Activated naive CD8-positive, alpha-beta T cell treated with anti-CD3 and anti-CD28 coated beads, Interleukin-2, amount 50 U/mL, for 16 hours (primary cell): ENCODE measurements around the gene FBXO22.

Source experiments
- DNase-seq: peaks from one replicate; pipeline ENCODE4 v3.0.0-alpha.2; 2020; ENCODE audit warnings: low read depth, low spot score

The FBXO22 gene

GRCh38 chr15:75918135-75918534 is 14.5 kb downstream of the FBXO22 start:
- no peak for DNase-seq

DNA sequence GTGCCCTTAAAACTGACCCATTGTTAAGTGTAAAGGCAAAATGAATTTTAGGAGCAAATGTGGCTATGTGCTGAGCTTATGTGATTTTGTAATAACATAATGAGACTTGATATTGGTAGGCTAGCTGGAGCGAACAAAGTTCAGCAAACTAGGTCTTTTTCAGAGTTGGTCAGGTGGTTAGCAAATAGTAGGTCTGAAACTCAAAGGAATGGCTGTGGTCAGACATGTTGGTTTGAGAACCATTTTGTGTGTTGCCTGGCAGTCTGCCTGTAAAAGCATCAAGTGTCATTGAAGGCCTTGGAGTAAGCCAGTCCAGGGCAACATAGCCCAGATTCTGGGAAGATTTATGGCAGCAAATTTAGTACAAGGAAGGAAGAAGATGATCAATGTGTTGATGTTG is 16.4 kb downstream of the FBXO22 start:
- DNase-seq: no peak

DNA sequence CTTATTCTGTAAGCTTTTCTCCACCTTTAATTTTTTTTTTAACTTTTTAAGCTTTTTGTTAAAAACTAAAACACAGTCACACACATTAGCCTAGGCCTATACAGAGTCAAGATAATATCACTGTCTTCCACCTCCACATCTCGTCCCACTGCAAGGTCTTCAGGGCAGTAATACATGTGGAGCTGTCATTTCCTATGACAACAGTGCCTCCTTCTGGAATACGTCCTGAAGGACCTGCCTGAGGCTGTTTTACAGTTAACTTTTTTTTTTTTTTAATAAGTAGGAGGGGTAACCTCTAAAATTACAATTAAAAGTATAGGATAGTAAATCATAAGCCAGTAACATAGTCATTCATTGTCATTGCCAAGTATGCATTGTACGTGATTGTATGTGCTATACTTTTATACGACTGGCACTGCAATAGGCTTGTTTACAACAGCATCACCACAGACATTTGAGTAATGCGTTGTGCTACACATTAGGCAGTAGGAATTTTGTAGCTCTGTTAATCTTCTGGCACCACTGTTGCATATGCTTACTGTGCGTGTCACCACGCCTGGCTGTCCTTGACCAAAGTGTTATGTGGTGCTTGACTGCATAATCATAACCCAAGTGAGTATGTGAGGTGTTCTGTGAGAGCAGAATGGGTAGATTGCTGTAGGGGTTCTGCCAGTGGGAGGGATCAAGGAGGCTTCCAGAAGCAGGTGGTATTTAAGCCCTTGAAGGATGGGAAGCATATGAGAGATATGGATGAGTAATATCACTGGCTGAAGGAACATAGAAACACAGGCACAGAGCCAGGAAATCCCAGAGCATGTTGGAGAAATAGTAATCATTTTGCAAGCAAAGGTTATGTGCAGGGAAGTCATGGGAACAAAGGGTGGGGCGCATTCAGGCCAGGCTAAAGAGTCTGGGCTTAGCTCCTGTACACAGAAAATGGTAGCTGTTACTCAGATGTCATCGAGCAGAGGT is 18.3 kb downstream of the FBXO22 start:
- no peak for DNase-seq

- no peak for DNase-seq
Measured at GRCh38 chr15:75923756-75924155, 20.1 kb downstream of the FBXO22 start.

DNA sequence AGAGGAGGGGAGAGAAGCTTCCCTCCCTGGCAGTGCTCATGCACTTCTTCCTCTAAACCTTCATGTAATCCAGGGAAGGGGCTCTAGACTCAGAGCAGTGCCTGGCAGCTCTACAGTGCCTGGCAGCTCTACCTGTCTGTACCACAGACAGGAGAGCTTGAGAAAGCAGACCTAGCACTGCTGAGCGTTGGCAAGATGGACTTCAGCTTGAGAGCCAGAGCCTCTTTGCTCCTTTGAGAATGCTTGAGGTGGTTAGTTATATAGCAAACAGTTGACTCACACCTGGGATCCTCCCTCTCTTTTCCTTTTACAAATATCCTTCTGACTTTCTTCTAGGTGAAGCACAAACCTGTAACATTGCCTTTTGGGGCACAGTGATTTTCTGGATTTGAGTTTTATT is 20.9 kb downstream of the FBXO22 start:
- DNase-seq: no peak

GRCh38 chr15:75925440-75925839 is 21.8 kb downstream of the FBXO22 start:
- DNase-seq: no peak

GRCh38 chr15:75926931-75927330 is 23.3 kb downstream of the FBXO22 start:
- no peak for DNase-seq

GRCh38 chr15:75927601-75928000 is 23.9 kb downstream of the FBXO22 start:
- no peak for DNase-seq

GRCh38 chr15:75928680-75929608 is 25.3 kb downstream of the FBXO22 start:
- DNase-seq: no peak

GRCh38 chr15:75929799-75930565 is 26.3 kb downstream of the FBXO22 start:
- DNase-seq: no peak

DNA sequence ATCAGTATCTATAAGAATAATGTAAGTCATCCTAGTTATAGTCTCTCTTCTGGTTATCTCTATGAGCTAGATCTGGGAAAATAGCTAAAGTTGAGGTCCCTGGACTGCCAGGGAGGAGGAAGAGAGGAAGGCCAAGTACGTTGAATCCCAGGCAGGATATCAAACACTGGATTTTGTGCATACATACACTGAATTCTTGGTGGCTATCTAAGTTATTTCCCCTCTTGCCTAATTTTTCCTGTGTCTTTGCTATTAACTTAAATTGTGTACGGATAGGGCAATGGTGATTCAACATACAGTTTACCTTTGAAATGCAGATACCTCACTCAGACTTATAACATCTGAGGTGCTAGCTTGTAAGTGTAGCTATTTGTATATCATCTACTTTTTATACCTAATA is 27.2 kb downstream of the FBXO22 start:
- no peak for DNase-seq

GRCh38 chr15:75942464-75942863 is 38.8 kb downstream of the FBXO22 start:
- no peak for DNase-seq

GRCh38 chr15:75943246-75943645 is 39.6 kb downstream of the FBXO22 start:
- DNase-seq: no peak

GRCh38 chr15:75943713-75944215 is 40.1 kb downstream of the FBXO22 start:
- no peak for DNase-seq

- DNase-seq: no peak
Measured at GRCh38 chr15:75945953-75946352, 42.3 kb downstream of the FBXO22 start.

GRCh38 chr15:75947092-75947491 is 43.4 kb downstream of the FBXO22 start:
- no peak for DNase-seq

- DNase-seq: no peak
Measured at GRCh38 chr15:75948761-75949296, 45.2 kb downstream of the FBXO22 start.

DNA sequence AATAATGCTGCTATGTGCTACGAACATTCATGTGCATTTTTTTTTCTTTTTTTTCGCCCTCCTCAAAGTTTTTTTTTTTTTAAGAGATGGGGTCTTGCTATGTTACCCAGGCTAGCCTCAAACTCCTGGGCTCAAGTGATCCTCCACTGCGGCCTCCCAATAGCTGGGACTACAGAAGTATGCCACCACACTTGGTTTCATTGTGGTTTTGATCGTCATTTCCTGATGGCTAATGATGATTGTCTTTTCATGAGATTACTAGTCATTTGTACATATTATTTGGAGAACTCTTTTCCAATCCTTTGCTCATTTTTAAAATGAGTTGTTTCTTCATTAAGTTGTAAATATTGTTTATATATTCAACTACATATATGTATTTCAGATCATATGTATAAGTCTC is 48.8 kb downstream of the FBXO22 start:
- DNase-seq: no peak

DNA sequence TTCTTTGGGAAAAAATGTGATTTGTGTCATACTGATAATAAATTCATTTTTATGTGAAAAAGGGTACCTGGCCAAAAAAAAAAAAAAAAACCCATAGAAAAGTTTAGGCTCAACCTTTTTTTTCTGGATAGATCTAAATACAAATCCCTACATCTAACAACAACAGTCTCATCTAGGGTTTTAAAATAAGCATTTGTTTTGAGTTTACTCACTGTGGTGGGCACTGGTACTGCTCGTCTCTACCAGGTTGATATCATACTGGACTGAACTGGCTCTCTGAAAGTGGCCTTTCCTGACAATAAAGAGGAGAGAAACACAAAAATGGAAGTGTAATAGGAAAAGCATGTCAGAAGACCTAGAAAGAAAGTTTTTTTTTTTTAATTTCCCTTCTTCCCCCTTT is 52.0 kb downstream of the FBXO22 start:
- DNase-seq: no peak

- no peak for DNase-seq
Measured at GRCh38 chr15:75961331-75961730, 57.7 kb downstream of the FBXO22 start.

- no peak for DNase-seq
Measured at GRCh38 chr15:75966073-75966472, 62.4 kb downstream of the FBXO22 start.
